Endothelial cell of umbilical vein (primary cell): ENCODE measurements around the gene DNAH9. TPM values are rescaled to one million over a fixed set of nuclear protein-coding genes. Genes with fewer than 3 reads are reported as not detected.

Experiments used
- BruUV-seq: library from RNA; stranded (reverse); fragments of 400-500 nt; replicated peaks from 2 replicates; lab custom pipeline; 2021; lab: Mats Ljungman, UMichigan
- CTCF ChIA-PET: fragments of 300-600, 350-600 bp; sonication (Branson Sonifier 250); formaldehyde crosslinking; loops from one replicate; lab custom pipeline; 2021; ENCODE audit warnings: antibody characterized with exemption, inconsistent platforms; lab: Charles Lee
- POLR2A ChIA-PET: fragments of 300-600, 350-600 bp; sonication (Branson Sonifier 250); formaldehyde crosslinking; loops from one replicate; lab custom pipeline; 2021; ENCODE audit warnings: antibody characterized with exemption, inconsistent platforms; lab: Charles Lee
- DNase-seq: peaks from one replicate; pipeline ENCODE4 v3.0.0-alpha.2; 2011; ENCODE audit warnings: low read depth, low spot score
- FAIRE-seq: peaks from 2 replicates; lab custom pipeline; 2011; peaks lifted over from hg19 to GRCh38; lab: Jason Lieb, UNC
- H2AFZ ChIP-seq: 2 replicates; pipeline ENCODE4 v1.6.0; 2012; ENCODE audit warnings: low read depth, low read length, control low read depth, inconsistent platforms
- H3K27ac ChIP-seq: 2 replicates; pipeline ENCODE4 v1.5.1; 2011; ENCODE audit warnings: low read depth, mild to moderate bottlenecking, control low read depth, low read length, moderate library complexity; ENCODE audit not compliant: insufficient read depth
- H3K27me3 ChIP-seq, 2 experiments: 2 replicates each; pipeline versions ENCODE4 v1.6.0 to v1.6.1; 2011; ENCODE audit warnings: low read length in 2 of 2, mixed read lengths in 1 of 2; ENCODE audit not compliant: control insufficient read depth in 2 of 2, insufficient read depth in 2 of 2
- H3K36me3 ChIP-seq, 2 experiments: 2 replicates in 1 of 2; 3 replicates in 1 of 2; pipeline ENCODE4 v1.5.1; 2011; ENCODE audit warnings: low read length in 2 of 2, mild to moderate bottlenecking in 1 of 2, moderate library complexity in 1 of 2; ENCODE audit not compliant: control insufficient read depth in 2 of 2, insufficient read depth in 2 of 2; ENCODE audit errors: extremely low read depth in 1 of 2
- H3K4me1 ChIP-seq: 3 replicates; pipeline ENCODE4 v1.5.1; 2011; ENCODE audit warnings: mild to moderate bottlenecking, low read length; ENCODE audit not compliant: control insufficient read depth, insufficient read depth; ENCODE audit errors: extremely low read depth
- H3K4me2 ChIP-seq: 2 replicates; pipeline ENCODE4 v1.6.1; 2011; ENCODE audit warnings: low read length, control low read depth, mixed read lengths; ENCODE audit not compliant: insufficient read depth
- H3K4me3 ChIP-seq, 3 experiments: fragments of 200-600 bp in 1 of 3; sonication (generic), shearing (Covaris generic) in 1 of 3; replicated peaks in 1 of 3; 2 replicates each; pipeline ENCODE4 v1.5.1; 2011 to 2016; ENCODE audit warnings: control low read depth in 3 of 3, low read length in 3 of 3, mild to moderate bottlenecking in 2 of 3, inconsistent platforms in 1 of 3, low read depth in 1 of 3, moderate library complexity in 1 of 3; ENCODE audit not compliant: insufficient read depth in 1 of 3
- H3K79me2 ChIP-seq: 2 replicates; pipeline ENCODE4 v1.6.0; 2012; ENCODE audit warnings: low read length, inconsistent platforms; ENCODE audit not compliant: control insufficient read depth, insufficient read depth
- H3K9ac ChIP-seq: replicated peaks from 2 replicates; pipeline ENCODE3; 2011; ENCODE audit warnings: low read length, control low read depth; ENCODE audit not compliant: insufficient read depth; ENCODE audit errors: extremely low read depth
- H3K9me1 ChIP-seq: replicated peaks from 3 replicates; pipeline ENCODE4 v1.6.0; 2011; ENCODE audit warnings: mild to moderate bottlenecking, low read length; ENCODE audit not compliant: control insufficient read depth, insufficient read depth; ENCODE audit errors: extremely low read depth
- H3K9me3 ChIP-seq: replicated peaks from 2 replicates; pipeline ENCODE4 v1.5.1; 2012; ENCODE audit warnings: low read length, inconsistent platforms; ENCODE audit not compliant: control insufficient read depth, insufficient read depth
- H4K20me1 ChIP-seq: replicated peaks from 2 replicates; pipeline ENCODE3; 2011; ENCODE audit warnings: mild to moderate bottlenecking, low read length; ENCODE audit not compliant: control insufficient read depth, insufficient read depth; ENCODE audit errors: extremely low read depth
- EZH2 ChIP-seq: IDR thresholded peaks from 2 replicates; pipeline ENCODE4 v1.6.1; 2012; ENCODE audit warnings: borderline replicate concordance, low read depth, mild to moderate bottlenecking, moderate library complexity, low read length, inconsistent platforms; ENCODE audit not compliant: severe bottlenecking
- FOS ChIP-seq: IDR thresholded peaks from 2 replicates; pipeline ENCODE4 v1.6.1; 2011; ENCODE audit warnings: mild to moderate bottlenecking, low read length, moderate library complexity, borderline replicate concordance; ENCODE audit not compliant: insufficient read depth
- GATA2 ChIP-seq: IDR thresholded peaks from 2 replicates; pipeline ENCODE4 v1.7.0; 2011; ENCODE audit warnings: low read depth, mild to moderate bottlenecking, moderate library complexity, mixed read lengths, low read length; ENCODE audit not compliant: insufficient read length, insufficient read depth
- JUN ChIP-seq: IDR thresholded peaks from 2 replicates; pipeline ENCODE4 v1.6.1; 2011; ENCODE audit warnings: borderline replicate concordance, low read depth; ENCODE audit not compliant: insufficient read length, insufficient read depth
- MYC ChIP-seq: IDR thresholded peaks from one replicate; pipeline ENCODE4 v1.6.1; 2011; ENCODE audit warnings: mild to moderate bottlenecking, low read depth, low read length
- POLR2A ChIP-seq: IDR thresholded peaks from 2 replicates; pipeline ENCODE4 v1.6.1; 2012; ENCODE audit warnings: low read depth, mild to moderate bottlenecking, control low read depth, low read length
- POLR2AphosphoS5 ChIP-seq: IDR thresholded peaks from 2 replicates; pipeline ENCODE4 v1.6.1; 2012; ENCODE audit warnings: low read depth, mild to moderate bottlenecking, control low read depth, low read length, moderate library complexity; ENCODE audit not compliant: insufficient read depth
- dilution Hi-C: fragments of 300-500 bp; cut with MboI; formaldehyde crosslinking; loops from one replicate; pipeline ENCODE4 v1.15.0; 2019; ENCODE audit warnings: low sequenced_read_pairs; ENCODE audit not compliant: extremely low pct_ligation_motif_present
- intact Hi-C: fragments of 100-400 bp; cut with micrococcal nuclease; formaldehyde crosslinking; loops from one replicate; pipeline ENCODE4 v1.10.0; 2022
- polyA plus RNA-seq, 4 experiments: library from polyadenylated mRNA; depleted of rRNA in 3 of 4; stranded (reverse) in 3 of 4; unstranded in 1 of 4; fragments of >200 nt; gene quantifications; 2 replicates each; pipeline versions ENCODE4 v1.2.1 to v1.2.3, GENCODE V29; 2011 to 2012; ENCODE audit warnings: missing spikeins in 1 of 4
- total RNA-seq: library from RNA; stranded (reverse); gene quantifications from 2 replicates; pipeline ENCODE4 v1.2.3, GENCODE V29; 2021
- TF ChIP-seq, protein P1 (sequence below): IDR thresholded peaks from 2 replicates; pipeline ENCODE4 v1.6.1; 2011; ENCODE audit not compliant: insufficient read depth, insufficient read length
- TF ChIP-seq, protein P2 (sequence below), 2 donors: IDR thresholded peaks; 1 replicate in 1 of 2; 2 replicates in 1 of 2; pipeline ENCODE4 v1.5.1; 2011; ENCODE audit warnings: low read length in 2 of 2, mild to moderate bottlenecking in 2 of 2, moderate library complexity in 2 of 2, control low read depth in 1 of 2, inconsistent platforms in 1 of 2, low read depth in 1 of 2; ENCODE audit not compliant: insufficient read depth in 1 of 2; ENCODE audit errors: extremely low read depth in 1 of 2

The DNAH9 gene
- total and polyA plus RNA-seq, 2 donors (not counting 3 experiments of a cell fraction or from before 2014, with no cell fraction given), result not detected

DNA sequence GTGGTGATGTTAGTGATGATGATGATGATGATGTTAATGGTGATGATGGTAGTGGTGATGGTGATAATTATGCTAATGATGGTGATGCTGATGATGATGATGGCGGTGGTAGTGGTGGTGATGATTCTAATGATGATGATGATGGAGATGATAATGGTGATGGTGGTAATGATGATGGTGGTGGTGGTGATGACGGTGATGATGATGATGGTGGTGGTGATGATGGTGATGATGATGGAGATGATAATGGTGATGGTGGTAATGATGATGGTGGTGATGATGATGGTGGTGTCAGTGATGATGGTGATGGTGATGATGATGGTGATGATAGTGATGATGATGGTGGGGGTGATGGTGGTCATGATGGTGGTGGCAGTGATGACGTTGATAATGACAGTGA is 132.5 kb downstream of the DNAH9 start:
- Histone ChIP-seq H3K4me2 (no peak overlapping the region), H3K9ac (no peak overlapping the region), H2AFZ (no peak overlapping the region), H3K27me3 (no peaks in the 10 kb centered on the region), H3K4me1 (no peaks in the 10 kb centered on the region), H3K27ac (no peak overlapping the region), H3K36me3 (no peaks in the 10 kb centered on the region), H3K79me2 (no peaks in the 10 kb centered on the region), H3K9me1 (no peaks in the 10 kb centered on the region), H3K4me3 (no peak overlapping the region), H4K20me1 (no peaks in the 10 kb centered on the region), H3K9me3 (no peaks in the 10 kb centered on the region)
- FAIRE-seq (no peak), DNase-seq (no peak)
- TF ChIP-seq, protein P1, sequence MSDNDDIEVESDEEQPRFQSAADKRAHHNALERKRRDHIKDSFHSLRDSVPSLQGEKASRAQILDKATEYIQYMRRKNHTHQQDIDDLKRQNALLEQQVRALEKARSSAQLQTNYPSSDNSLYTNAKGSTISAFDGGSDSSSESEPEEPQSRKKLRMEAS, result no peak
- TF ChIP-seq GATA2 (no peak), EZH2 (no peak), POLR2A (no peak), FOS (no peak), MYC (no peak), POLR2AphosphoS5 (no peak), JUN (no peak)
- TF ChIP-seq, protein P2, sequence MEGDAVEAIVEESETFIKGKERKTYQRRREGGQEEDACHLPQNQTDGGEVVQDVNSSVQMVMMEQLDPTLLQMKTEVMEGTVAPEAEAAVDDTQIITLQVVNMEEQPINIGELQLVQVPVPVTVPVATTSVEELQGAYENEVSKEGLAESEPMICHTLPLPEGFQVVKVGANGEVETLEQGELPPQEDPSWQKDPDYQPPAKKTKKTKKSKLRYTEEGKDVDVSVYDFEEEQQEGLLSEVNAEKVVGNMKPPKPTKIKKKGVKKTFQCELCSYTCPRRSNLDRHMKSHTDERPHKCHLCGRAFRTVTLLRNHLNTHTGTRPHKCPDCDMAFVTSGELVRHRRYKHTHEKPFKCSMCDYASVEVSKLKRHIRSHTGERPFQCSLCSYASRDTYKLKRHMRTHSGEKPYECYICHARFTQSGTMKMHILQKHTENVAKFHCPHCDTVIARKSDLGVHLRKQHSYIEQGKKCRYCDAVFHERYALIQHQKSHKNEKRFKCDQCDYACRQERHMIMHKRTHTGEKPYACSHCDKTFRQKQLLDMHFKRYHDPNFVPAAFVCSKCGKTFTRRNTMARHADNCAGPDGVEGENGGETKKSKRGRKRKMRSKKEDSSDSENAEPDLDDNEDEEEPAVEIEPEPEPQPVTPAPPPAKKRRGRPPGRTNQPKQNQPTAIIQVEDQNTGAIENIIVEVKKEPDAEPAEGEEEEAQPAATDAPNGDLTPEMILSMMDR (IDR thresholded peaks at IDR 0.05; ENCODE audit: extremely low read depth in 1 of 2, insufficient read depth in 1 of 2, low read depth in 1 of 2, low read length in 2 of 2), result no peak
- BruUV-seq, result no TSS peak
- ChIA-PET CTCF (no interaction called here), POLR2A (no interaction called here)
- dilution Hi-C loops (no loop called here), intact Hi-C loops (no loop called here)
